ENCODE data around the gene NFKBIZ.
A peak's percentile ranks its signal among the peaks of the same experiment; 100 is the strongest.

Gene NFKBIZ, protein sequence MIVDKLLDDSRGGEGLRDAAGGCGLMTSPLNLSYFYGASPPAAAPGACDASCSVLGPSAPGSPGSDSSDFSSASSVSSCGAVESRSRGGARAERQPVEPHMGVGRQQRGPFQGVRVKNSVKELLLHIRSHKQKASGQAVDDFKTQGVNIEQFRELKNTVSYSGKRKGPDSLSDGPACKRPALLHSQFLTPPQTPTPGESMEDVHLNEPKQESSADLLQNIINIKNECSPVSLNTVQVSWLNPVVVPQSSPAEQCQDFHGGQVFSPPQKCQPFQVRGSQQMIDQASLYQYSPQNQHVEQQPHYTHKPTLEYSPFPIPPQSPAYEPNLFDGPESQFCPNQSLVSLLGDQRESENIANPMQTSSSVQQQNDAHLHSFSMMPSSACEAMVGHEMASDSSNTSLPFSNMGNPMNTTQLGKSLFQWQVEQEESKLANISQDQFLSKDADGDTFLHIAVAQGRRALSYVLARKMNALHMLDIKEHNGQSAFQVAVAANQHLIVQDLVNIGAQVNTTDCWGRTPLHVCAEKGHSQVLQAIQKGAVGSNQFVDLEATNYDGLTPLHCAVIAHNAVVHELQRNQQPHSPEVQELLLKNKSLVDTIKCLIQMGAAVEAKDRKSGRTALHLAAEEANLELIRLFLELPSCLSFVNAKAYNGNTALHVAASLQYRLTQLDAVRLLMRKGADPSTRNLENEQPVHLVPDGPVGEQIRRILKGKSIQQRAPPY

DNA sequence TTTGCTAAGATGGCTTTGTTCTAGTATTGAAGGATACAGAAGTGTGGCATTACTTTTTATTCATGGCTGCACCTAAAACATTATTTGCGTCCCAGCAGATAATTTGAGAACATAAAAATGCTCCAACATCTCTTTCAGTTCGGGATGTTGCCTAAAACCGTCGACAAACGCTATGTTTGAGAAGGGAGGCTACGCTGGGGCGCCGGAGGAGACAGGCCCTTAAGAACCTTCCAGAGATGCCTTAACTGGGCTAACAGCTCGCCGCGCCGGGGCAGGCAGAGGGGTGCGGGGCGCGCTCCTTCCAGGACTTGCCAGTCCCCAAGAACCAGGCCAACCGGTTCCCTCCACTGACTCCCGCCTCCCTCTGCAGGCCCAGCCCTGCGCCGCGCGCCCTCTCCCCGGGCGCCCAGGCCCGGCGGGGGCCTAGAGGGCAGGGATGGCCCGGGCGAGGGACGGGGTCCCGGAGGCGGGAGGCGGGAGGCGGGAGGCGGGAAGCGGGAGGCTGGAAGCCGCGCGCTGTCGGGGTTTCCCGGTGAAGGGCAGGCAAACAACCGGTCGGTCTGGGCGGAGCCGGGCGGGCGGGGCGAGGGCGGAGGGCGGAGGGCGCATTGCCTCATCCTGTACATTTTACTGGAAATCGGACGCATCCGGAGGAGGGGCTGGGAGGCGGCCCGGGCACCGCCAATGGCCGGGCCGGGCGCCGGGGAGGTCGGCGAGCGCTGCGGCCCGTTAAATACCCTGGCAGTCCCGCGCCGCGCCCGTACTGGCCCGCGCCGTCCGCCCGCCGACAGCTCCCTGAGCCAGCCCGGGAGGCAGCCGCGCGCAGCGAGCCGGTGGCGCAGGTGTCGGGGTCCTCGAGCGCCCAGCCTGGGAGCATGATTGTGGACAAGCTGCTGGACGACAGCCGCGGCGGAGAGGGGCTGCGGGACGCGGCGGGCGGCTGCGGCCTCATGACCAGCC lies at the start of gene NFKBIZ:
Gene NFKBIZ (plus strand): TSS at position 761 of the 960 bp plus-strand sequence. CDS start 115 bp downstream, at position 876.
- DNase-seq (ENCODE audit: low read depth) = peak; percentile 58

DNA sequence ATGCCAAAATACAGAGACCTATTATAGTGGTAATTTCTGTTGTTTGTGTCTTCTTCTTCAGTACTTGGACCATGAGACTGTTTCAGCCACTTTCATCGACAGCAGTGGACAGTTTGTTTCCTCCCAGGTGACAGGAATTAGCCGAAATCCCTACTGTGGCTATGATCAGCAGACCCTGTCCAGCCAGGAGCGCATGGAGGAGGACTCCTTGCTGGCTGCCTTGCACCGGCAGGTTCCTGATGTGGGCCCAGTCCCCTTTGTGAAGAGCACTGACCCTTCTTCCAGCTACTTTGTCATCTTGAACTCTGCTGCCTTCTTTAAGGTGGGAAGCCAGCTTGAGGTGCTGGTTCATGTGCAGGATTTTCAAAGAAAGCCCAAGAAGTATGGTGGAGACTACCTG lies 48.1 kb upstream of the NFKBIZ start:
- no peak for DNase-seq (ENCODE audit: low read depth)

DNA sequence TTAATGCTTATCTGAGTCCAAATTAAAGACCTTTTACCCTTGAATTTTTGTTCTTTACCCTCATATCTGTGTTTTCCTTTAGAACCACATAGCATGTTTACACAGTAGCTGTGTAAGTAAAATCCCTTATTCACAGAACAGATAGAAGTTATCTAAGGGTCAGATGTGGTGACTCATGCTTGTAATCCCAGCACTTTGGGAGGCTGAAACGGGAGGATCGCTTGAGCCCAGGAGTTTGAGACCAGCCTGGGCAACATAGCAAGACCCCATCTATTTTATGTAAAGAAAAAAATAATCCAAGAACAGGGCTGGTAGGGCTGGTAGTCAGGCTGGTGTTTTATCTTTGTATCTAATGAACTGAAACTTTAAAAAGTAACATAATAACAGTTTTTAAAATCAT lies 47.1 kb upstream of the NFKBIZ start:
- no peak for DNase-seq (ENCODE audit: low read depth)

DNA sequence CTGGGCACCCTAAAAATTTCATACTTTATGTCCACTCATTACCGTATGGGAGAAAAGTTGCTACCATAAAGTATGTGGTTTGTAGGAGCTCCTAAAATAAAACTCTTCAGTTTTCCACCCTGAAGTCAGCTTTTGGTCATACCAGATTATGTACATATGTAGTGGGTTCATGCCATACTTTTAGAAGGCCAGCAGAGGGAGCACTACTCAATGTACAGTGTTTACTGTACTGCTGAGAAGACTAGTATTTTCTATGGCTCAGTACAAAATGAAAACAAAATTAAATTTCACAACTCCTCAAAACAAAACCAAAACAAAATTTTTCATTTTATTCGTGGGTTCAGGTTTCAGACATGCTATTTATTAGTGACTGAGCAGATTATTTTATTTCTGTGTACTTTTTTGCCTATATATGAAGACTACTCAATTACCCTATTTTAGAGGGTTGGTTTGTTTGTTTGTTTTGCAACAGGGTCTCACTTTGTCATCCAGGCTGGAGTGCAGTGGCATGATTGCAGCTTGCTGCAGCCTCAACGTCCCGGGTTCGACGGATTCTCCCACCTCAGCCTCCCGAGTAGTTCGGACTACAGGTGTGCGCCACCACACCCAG lies 46.0 kb upstream of the NFKBIZ start:
- no peak for DNase-seq (ENCODE audit: low read depth)

DNA sequence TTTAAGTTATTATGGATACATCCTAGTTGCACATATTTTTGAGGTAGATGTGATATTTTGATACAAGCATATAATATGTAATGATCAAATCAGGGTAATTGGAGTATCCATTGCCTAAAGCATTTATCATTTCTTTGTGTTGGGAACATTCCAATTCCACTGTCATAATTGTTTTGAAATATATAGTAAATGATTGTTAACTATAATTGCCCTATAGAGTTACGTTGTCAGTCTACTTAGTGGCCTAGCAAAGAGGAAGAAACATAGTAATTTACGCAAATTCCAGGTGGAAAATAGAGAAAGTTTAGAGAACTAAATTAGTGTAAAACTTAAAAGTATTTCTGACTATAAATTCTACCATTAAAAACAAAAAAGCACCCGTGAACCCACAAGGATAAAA lies 45.4 kb upstream of the NFKBIZ start:
- DNase-seq (ENCODE audit: low read depth) = no peak

DNA sequence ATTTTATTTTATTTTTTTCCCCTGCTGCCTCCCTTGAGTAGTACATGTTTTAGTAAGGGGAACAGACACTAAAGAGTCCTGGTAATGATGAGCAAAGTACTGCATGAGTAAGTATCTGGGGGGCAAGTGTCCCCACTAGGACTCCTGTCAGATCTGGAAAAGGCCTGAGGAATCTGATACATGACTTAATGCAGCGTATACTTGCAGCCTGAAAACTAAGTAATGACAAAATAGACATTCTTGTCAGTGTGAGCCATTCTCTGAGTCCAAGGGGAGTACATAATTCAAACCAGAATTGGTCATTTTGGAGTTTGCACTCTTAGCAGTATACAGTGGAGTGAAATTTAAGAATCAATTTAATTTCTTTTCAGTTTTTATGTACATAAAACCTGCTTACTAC lies 42.8 kb upstream of the NFKBIZ start:
- DNase-seq (ENCODE audit: low read depth) = no peak

DNA sequence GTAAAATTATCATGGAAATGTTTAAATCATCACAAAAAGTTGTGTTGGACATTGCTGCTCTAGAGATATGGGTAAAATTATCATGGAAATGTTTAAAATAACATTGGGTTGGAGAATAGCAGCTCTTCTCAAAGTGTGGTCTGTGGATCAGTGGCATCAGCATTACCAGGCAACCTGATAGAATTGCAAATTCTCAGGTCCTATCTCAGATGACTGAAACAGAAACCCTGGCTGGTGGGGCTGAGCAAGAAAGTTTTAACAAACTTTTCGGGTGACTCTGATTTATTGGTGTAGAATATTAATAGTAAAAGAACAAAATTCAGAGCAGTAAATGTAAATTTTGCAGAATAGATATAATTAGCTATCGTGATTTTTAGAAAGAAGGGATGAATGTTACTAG lies 41.4 kb upstream of the NFKBIZ start:
- no peak for DNase-seq (ENCODE audit: low read depth)

DNA sequence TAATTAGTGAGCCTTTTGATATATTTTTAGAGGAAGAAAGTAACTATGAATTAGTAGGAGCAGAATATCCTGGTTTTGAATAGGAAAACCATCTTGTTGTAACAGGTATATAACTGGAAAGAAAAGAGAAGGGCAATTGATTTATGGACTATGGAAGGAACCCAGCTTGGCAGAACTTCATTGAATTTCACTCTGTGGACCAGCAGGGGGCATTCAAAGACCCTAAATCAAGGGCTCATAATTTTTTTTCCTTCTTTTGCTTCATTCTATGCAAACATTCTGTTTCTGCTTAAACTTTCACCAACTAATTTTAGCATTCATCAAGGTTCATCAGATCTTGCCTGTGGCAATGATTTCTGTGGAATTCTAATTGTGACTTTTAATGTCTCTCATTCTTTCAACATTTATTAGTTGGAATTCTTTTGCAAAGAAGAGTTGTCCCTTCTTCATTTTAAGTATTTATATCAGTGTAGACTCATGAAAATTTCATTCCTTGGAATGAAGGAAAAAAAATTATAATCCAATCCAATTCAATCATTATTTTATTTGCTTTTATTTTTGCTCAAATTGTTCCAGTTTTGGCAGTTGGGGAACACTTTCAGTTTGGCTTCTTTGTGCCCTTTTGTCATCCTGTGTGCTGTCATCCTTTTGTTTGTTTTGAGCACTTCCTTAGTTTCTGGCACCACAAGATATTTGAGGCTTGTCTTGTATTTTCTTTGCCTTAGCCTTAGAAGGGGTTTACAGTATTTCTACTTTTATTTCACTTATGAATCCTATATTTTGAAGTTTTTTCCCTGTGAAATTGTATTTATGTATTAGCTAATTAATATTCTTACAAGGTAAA lies 39.9 kb upstream of the NFKBIZ start:
- no peak for DNase-seq (ENCODE audit: low read depth)

DNA sequence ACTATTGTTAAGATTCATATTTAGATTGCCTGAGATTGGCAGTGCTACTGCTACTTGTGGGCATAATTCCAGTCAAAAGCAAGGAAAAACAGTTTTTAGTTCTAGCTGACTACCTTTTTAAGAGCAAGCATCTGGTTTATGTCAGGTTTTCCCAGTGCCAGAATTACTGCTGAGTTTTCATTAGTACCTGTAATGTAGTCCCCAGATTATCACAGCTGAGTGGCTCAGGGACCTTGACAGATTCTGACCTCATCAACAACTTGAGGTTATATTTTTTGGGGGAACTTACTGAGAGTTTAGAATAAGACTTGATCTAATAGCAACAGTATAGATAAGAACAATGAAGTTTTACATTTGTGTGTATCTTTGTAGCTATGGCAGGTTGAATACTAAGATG lies 39.3 kb upstream of the NFKBIZ start:
- no peak for DNase-seq (ENCODE audit: low read depth)

DNA sequence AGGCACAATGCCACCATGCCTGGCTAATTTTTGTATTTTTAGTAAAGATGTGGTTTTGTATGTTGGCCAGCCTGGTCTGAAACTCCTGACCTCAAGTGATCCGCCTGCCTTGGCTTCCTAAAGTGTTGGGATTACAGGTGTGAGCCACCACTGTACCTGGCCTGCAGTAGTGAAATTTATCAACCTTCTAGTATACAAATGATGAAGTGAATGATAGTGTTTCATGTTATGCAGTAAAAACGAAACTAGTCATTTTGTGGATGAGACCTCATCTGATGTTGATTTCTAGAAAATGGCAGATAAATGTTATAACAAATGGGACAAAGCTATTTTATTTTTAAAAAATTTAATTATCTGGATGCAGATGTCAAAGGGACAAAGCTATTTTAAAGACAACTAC lies 37.4 kb upstream of the NFKBIZ start:
- DNase-seq (ENCODE audit: low read depth) = no peak

DNA sequence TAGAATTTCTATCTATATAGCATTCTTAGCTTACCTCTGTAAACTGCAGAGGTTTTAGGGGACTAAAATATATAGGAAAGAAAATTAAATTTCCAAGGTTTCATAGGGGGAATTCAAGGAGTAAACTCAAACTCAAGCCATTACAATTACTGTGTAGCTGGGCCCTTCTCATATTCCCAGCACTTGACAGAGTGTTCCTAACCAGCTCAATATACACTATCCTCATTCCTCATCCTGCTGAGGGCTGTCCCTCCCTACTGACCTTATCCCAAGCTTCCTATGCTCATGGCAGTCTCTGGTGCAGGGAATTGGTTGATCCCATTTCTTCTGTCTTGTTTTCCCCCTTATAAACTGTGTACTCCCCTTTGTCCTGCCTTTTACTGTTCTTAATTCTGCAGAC lies 36.4 kb upstream of the NFKBIZ start:
- DNase-seq (ENCODE audit: low read depth) = no peak

DNA sequence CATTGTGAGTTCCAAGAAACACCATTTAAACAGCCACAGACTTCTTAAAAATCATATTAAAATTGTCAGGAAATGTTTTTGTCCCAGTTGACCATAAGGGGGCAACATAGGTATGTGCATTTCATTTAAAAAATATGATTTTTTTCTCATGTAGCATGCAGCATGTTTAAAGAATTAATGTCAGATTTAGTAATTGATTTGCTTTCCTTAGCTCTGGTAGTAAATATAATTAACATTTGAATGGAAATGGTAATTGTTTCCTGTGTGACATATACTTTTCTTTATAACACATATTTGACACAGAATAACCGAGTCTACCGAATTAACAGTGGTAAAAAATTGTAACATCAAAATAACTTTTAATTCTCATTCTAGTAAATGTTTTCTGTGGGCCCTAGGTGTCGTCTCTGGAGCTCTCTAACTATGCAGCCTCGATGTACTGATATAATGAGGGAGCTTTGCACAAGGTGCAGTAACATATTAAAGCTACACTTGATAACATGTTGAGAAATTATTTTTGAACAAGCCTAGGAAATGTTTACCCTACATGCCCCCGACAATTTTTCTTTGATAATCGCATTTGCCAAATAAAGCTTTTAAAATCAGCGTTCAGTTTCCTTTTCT lies 35.4 kb upstream of the NFKBIZ start:
- no peak for DNase-seq (ENCODE audit: low read depth)

DNA sequence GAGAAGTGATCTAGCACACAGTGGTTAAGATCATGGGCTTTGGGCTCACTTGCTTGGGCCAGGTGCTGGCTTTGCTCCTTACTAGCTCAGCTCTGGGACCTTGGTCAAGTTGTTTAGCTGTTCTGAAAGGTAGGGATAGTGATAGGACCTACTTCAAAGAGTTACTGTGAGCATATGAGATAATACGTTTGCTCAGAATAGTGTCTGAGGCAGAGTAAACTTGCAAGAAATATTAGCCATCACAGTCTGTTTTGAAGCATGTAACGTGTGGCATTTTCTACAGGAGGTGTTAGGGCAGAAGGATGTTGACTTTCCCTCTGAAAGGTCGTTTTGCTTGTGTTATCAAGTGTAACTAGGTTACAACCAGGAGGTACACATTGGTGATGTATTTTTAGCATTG lies 34.5 kb upstream of the NFKBIZ start:
- DNase-seq (ENCODE audit: low read depth) = no peak

DNA sequence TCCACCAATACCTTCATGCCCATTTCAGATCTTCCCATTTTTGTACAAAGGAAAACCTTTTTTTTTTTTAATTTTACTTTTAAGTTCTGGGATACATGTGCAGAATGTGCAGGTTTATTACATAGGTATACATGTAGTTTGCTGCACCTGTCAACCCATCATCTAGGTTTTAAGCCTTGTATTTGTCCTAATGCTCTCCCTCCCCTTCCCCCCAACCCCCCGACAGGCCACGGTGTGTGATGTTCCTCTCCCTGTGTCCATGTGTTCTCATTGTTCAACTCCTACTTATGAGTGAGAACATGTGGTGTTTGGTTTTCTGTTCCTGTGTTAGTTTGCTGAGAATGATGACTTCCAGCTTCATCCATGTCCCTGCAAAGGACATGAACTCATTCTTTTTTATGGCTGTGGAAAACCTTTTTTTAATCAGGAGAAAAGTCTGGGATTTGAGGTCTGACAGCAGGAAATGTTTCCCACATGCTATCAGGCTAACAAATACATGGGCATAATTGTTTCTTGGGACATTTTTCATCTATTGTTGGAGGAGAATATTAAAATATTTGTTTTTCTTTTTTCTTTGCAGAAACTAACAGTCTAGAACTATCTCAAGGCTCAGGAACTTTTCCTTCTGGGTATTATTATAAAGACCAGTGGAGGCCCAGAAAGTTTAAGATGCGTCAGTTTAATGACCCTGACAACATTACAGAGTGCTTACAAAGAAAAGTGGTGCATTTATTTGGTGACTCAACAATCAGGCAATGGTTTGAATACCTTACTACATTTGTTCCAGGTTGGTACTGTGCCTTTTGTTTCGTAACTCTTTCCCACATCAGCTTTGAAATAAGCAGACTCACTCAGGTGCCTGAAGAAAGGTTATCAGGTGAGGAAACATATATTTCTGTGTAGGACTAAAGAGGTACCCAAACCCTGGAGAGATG lies 32.8 kb upstream of the NFKBIZ start:
- no peak for DNase-seq (ENCODE audit: low read depth)

DNA sequence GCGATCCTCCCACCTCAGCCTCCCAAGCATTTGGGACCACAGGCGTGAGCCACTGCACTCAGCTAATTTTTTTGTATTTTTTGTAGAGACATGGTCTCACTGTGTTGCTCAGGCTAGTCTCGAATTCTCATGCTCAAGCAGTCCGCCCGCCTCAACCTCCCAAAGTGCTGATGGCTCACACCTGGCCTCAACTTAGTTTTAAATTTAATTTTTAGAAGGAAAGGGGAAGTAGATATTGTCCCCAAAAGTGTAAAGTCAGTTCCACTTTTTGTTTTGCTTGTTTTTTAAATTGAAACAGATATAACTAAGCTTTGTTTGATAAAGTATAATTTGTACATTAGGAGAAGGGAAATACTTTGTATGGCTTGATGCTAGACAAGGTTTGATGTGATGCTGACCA lies 31.3 kb upstream of the NFKBIZ start:
- DNase-seq (ENCODE audit: low read depth) = no peak

DNA sequence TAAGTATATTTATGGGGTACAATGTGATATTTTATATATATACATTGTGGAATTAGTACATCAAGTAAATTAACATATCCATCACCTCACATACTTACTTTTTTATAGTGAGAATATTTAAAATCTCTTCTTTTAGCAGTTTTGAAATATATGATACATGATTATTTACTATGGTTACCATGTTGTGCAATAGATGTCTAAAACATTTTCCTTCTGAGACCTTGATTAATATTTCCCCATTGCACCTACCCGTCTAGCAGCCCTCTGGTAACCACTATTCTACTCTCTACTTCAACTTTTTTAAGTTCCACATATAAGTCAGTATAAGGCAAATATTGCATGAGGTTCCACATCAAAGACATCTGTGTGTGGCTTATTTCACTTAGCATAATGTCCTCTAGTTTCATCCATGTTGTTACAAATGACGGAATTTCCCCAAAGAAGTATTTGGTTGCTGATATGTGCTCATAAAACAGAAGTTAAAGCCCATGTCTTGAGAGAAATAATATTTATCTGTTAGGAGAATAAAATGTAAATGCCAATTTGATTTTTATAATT lies 29.6 kb upstream of the NFKBIZ start:
- DNase-seq (ENCODE audit: low read depth) = no peak

DNA sequence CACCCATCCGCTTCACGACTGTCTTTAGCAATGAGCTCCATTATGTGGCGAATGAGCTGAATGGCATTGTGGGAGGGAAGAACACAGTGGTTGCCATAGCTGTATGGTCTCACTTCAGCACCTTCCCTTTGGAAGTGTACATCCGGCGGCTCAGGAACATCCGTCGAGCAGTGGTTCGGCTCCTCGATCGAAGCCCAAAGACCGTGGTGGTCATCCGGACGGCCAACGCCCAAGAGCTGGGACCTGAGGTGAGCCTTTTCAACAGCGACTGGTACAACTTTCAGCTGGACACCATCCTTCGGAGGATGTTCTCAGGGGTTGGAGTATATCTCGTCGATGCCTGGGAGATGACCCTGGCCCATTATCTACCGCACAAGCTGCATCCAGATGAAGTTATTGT lies 27.8 kb upstream of the NFKBIZ start:
- no peak for DNase-seq (ENCODE audit: low read depth)

DNA sequence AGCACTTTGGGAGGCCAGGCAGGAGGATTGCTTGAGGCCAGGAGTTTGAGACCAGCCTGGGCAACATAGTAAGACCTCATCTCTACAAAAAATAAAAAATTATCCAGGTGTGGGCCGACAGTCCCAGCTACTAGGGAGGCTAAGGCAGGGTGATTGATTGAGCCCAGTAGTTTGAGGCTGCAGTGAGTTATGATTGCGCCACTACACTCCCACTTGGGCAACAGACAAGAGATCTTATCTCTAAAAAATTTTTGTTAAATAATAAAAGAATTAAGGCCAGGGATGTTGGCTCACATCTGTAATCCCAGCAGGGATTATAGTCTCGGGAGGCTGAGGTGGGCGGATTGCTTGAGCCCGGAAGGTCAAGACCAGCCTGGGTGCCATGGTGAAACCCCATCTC lies 25.8 kb upstream of the NFKBIZ start:
- no peak for DNase-seq (ENCODE audit: low read depth)

DNA sequence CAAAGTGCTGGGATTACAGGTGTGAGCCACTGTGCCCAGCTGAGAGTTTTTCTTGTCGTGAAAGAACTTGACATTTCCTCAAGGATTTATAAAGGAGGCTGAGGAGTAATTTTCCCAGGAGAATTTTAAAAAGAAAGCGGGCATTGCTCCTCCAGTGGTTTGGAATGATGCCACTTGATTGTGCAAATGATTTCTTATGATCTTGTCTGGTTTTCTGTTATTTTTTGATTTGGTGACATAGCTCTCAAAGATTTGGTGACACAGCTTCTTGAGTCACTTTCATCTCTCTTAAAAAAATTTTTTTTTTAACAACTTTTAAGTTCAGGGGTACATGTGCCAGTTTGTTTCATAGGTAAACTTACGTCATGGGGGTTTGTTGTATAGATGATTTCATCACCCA lies 24.6 kb upstream of the NFKBIZ start:
- no peak for DNase-seq (ENCODE audit: low read depth)

Data from GM04503 (cell line).